Measurements from ENCODE around the gene STIM1.
A peak's percentile ranks its signal among the peaks of the same experiment; 100 is the strongest.

Gene STIM1

GRCh38 chr11:3867209-3868091, 12.0 kb downstream of the STIM1 start:
- Histone ChIP-seq H3K4me1 (no peaks in the 10 kb centered on the region), H3K36me3 (replicated peaks) (no peaks in the 10 kb centered on the region), H3K27me3 (ENCODE audit: low read depth) (no peaks in the 10 kb centered on the region), H3K4me3 (no peak overlapping the region), H3K9me3 (no peaks in the 10 kb centered on the region)
- in situ Hi-C loops (cut with MboI; ENCODE audit: low sequenced_read_pairs) = no loop called here
- DNase-seq (ENCODE audit: low spot score in 2 of 2) = no peak

- Histone ChIP-seq H3K27me3 (ENCODE audit: low read depth) (no peaks in the 10 kb centered on the region), H3K4me3 (no peak overlapping the region), H3K36me3 (replicated peaks) (no peaks in the 10 kb centered on the region), H3K9me3 (no peaks in the 10 kb centered on the region), H3K4me1 (peaks cover 14% of the 10 kb centered on the region)
- in situ Hi-C loops (cut with MboI; ENCODE audit: low sequenced_read_pairs) = no loop called here
- DNase-seq (ENCODE audit: low spot score in 2 of 2) = no peak
These were observed 18.4 kb downstream of the STIM1 start for GRCh38 chr11:3873712-3874349.

DNA sequence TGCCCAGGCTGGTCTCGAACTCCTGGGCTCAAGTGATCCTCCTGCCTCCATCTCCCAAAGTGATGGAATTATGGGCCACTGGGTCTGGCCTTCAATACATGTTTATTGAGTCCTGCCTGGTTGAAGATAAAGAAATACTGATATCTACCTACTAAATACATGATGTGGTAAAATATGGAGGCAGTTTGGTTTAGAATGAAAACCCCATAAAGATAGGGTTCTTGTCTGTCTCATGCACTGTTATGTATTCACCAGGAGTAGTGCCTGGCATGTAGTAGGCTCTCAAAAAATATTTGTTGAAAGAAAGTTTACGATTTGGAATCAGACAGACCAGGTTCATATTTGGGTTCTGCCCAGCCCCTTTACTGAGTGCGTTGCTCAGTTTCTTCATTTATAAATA, 21.1 kb downstream of the STIM1 start:
- H3K27me3 ChIP-seq (ENCODE audit: low read depth) = no peaks in the 10 kb centered on the region
- H3K4me3 ChIP-seq = no peak overlapping the region
- H3K9me3 ChIP-seq = no peaks in the 10 kb centered on the region
- no peak for DNase-seq (ENCODE audit: low spot score in 2 of 2)
- in situ Hi-C loops (cut with MboI; ENCODE audit: low sequenced_read_pairs) = no loop called here
- peaks cover 14% of the 10 kb centered on the region for H3K4me1 ChIP-seq
- no peaks in the 10 kb centered on the region for H3K36me3 ChIP-seq (replicated peaks)

DNA sequence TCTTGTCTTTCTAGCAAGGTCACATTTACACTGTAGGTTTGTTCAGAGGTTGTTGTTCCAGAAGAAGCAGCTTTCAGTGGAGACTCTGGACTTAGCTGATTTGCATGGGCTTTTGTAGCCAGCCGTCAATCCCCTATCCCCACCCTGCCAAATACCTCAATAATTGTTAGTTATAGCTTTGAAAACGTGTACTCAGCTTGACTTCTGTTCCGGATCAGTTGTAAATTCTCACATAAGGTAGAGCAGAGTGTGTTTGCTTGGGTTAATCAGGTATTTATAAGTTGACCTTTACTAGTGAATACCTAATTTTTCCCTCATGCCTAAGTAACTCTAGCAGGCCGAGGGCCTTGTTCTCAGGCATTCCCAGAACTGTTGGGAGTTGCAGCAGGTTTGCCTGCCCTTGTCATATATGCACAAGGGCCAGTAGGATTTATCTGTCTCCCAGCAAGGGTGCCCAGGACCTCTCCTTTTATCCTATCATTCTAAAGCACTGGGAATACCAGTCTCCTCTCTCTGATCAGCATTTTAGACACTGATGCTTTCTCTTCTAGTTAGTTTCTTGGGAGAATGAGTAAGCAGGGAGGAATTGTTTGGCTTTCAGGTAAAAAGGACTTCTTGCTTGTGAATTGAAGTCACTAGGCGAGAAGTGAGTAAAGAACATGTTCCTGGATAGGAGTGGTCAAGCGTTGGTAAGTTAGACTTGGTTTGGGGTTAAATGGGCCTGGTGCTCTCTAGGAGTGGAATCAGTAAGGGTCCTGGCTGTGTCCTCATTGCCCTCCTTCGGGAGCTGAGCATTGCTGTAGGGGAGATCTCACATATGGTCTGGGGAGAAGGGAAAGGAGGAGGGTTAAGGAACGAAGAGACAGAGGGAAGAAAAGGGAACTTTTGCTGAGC, 22.1 kb downstream of the STIM1 start:
- DNase-seq (ENCODE audit: low spot score in 2 of 2) = peak; percentile 16 to 20
- peaks cover 14% of the 10 kb centered on the region for H3K4me1 ChIP-seq
- H3K36me3 ChIP-seq (replicated peaks) = no peaks in the 10 kb centered on the region
- no peak overlapping the region for H3K4me3 ChIP-seq
- H3K27me3 ChIP-seq (ENCODE audit: low read depth) = no peaks in the 10 kb centered on the region
- in situ Hi-C loops (cut with MboI; ENCODE audit: low sequenced_read_pairs) = no loop called here
- H3K9me3 ChIP-seq = no peaks in the 10 kb centered on the region

DNA sequence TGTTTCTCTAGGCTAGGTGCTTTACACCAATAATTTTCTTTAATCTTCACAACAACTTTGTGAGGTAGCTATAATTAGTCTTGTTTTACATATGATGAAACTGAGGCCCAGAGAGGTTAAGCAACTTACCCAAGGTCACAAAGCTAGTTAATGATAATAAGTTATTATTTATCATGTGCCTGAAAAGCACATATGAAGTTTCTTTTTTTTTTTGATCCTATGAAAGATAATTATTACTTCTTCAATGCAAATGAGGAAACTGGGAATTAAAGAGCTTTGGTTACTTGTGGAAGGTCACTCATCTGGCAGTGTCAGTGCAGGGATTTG, 22.8 kb downstream of the STIM1 start:
- no peaks in the 10 kb centered on the region for H3K27me3 ChIP-seq (ENCODE audit: low read depth)
- in situ Hi-C loops (cut with MboI; ENCODE audit: low sequenced_read_pairs) = no loop called here
- H3K4me1 ChIP-seq = peaks cover 14% of the 10 kb centered on the region

DNA sequence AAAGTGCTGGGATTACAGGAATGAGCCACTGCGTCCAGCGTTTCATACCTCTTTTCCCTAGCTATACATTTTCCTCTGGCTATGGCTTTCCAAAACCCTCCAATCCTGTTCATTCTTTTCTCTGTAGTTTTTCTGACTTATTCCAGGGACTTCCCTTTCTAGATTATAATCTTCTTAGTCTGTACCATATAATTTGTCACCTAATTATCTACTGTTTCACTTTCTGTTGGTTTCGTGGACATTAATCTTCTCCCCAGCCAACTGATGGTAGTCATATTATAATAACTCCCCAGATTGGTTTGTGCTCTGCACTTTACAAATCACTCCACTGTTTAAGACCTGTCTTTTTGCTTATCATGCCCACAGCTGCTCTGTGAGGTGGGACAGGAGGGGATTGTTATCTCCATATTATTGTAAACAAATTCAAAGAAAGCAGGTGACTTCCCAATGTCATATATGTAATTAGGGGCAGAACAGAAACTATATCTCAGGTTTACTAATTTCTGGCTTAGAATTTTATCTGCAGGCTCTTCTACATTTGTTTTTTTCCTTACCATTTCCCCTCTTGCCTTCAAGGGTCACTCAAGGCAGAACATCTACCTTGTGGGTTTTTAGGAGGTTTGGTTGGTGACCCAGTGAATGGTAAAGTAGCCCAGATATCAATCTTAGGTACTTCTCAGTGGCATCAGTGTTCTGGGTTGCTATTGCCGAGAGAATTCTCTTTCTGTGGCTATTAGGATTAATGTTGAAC, 23.9 kb downstream of the STIM1 start:
- no peak for DNase-seq (ENCODE audit: low spot score in 2 of 2)
- H3K36me3 ChIP-seq (replicated peaks) = no peaks in the 10 kb centered on the region
- H3K4me3 ChIP-seq = no peak overlapping the region
- no peaks in the 10 kb centered on the region for H3K27me3 ChIP-seq (ENCODE audit: low read depth)
- H3K4me1 ChIP-seq = peaks cover 14% of the 10 kb centered on the region
- H3K9me3 ChIP-seq = no peaks in the 10 kb centered on the region
- in situ Hi-C loops (cut with MboI; ENCODE audit: low sequenced_read_pairs) = no loop called here

More for the DNA sequence above, 22.8 kb downstream of the STIM1 start:
- Histone ChIP-seq H3K36me3 (replicated peaks) (no peaks in the 10 kb centered on the region), H3K9me3 (no peaks in the 10 kb centered on the region), H3K4me3 (no peak overlapping the region)
- DNase-seq (ENCODE audit: low spot score in 2 of 2) = no peak

- in situ Hi-C loops (cut with MboI; ENCODE audit: low sequenced_read_pairs) = no loop called here
These were observed 24.6 kb downstream of the STIM1 start for GRCh38 chr11:3879967-3880542.

DNA sequence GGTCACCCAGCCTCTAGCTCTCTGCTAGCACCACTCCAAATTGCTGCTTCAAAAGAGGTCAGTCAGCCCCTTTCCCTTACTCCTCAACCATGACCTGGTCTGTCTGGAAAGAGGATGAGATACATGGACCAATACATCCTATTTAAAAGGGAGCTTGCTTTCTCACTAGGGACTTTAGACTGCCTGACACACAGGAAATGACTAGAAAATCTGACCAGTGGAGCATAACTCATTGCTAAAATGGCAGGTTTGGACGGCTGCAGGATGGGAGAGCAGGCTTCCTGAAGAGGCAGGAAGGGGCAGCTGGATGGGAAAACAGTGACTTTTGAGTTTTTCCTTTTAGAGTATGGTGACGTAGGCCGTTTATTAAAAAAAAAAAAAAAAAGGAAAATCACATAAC, 25.3 kb downstream of the STIM1 start:
- in situ Hi-C loops (cut with MboI; ENCODE audit: low sequenced_read_pairs) = no loop called here
- Histone ChIP-seq H3K27me3 (ENCODE audit: low read depth) (no peaks in the 10 kb centered on the region), H3K9me3 (no peaks in the 10 kb centered on the region), H3K36me3 (replicated peaks) (no peaks in the 10 kb centered on the region), H3K4me1 (peaks cover 14% of the 10 kb centered on the region), H3K4me3 (no peak overlapping the region)
- no peak for DNase-seq (ENCODE audit: low spot score in 2 of 2)

More at GRCh38 chr11:3879967-3880542, 24.6 kb downstream of the STIM1 start:
- no peaks in the 10 kb centered on the region for H3K36me3 ChIP-seq (replicated peaks)
- H3K9me3 ChIP-seq = no peaks in the 10 kb centered on the region
- no peak overlapping the region for H3K4me3 ChIP-seq
- peaks cover 14% of the 10 kb centered on the region for H3K4me1 ChIP-seq
- H3K27me3 ChIP-seq (ENCODE audit: low read depth) = no peaks in the 10 kb centered on the region
- no peak for DNase-seq (ENCODE audit: low spot score in 2 of 2)

GRCh38 chr11:3882655-3883054, 27.2 kb downstream of the STIM1 start:
- no peak for DNase-seq (ENCODE audit: low spot score in 2 of 2)
- Histone ChIP-seq H3K9me3 (no peaks in the 10 kb centered on the region), H3K36me3 (replicated peaks) (no peaks in the 10 kb centered on the region), H3K27me3 (ENCODE audit: low read depth) (no peaks in the 10 kb centered on the region), H3K4me1 (peaks cover 3% of the 10 kb centered on the region), H3K4me3 (no peak overlapping the region)
- in situ Hi-C loops (cut with MboI; ENCODE audit: low sequenced_read_pairs) = no loop called here

DNA sequence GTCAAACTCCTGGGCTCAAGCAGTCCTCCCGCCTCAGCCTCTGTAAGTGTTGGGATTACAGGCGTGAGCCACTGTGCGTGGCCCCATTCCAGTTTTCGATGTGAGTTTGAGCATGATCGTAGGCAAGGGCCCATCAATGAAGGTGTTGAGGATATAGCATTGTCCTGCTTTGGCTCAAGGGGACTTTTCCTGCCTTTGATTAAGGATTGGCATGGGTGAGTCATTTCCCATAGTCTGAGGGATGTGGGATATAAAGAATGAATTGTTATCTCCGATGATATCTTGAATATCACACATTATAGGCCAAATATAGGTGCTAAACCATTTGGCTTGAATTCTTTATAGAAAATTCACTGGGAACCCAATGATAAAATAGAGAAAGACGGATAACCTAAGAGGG, 30.4 kb downstream of the STIM1 start:
- H3K9me3 ChIP-seq = no peaks in the 10 kb centered on the region
- H3K4me3 ChIP-seq = no peak overlapping the region
- H3K36me3 ChIP-seq (replicated peaks) = no peaks in the 10 kb centered on the region
- H3K4me1 ChIP-seq = no peaks in the 10 kb centered on the region
- DNase-seq (ENCODE audit: low spot score in 2 of 2) = no peak
- no peaks in the 10 kb centered on the region for H3K27me3 ChIP-seq (ENCODE audit: low read depth)
- in situ Hi-C loops (cut with MboI; ENCODE audit: low sequenced_read_pairs) = no loop called here

DNA sequence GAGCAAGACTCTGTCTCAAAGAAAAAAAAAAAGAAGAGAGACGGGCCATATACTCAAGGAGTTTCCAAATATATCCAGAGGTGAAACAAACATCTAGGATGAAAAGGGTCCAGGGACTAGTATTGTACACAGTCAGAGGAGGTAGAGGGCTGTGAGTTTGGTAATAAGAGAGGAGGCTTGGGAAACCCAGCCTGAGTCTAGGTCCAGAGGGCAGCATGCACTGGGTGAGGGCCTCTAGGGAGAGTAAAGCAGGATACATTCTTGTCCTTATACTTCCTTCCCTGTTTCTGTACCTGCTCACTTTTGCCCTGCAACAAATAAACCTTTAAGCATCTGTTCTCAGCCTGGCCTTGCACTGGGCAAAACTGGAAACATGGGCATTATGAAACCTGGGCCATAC, 31.5 kb downstream of the STIM1 start:
- Histone ChIP-seq H3K4me3 (no peak overlapping the region), H3K36me3 (replicated peaks) (no peaks in the 10 kb centered on the region), H3K9me3 (no peaks in the 10 kb centered on the region), H3K27me3 (ENCODE audit: low read depth) (no peaks in the 10 kb centered on the region), H3K4me1 (no peaks in the 10 kb centered on the region)
- in situ Hi-C loops (cut with MboI; ENCODE audit: low sequenced_read_pairs) = no loop called here
- DNase-seq (ENCODE audit: low spot score in 2 of 2) = no peak

GRCh38 chr11:3888876-3889275, 33.4 kb downstream of the STIM1 start:
- H3K9me3 ChIP-seq = no peaks in the 10 kb centered on the region
- H3K4me1 ChIP-seq = no peaks in the 10 kb centered on the region
- no peak for DNase-seq (ENCODE audit: low spot score in 2 of 2)
- H3K27me3 ChIP-seq (ENCODE audit: low read depth) = no peaks in the 10 kb centered on the region
- no peaks in the 10 kb centered on the region for H3K36me3 ChIP-seq (replicated peaks)
- in situ Hi-C loops (cut with MboI; ENCODE audit: low sequenced_read_pairs) = no loop called here
- H3K4me3 ChIP-seq = no peak overlapping the region

GRCh38 chr11:3890014-3890413, 34.5 kb downstream of the STIM1 start:
- H3K4me1 ChIP-seq = no peaks in the 10 kb centered on the region
- in situ Hi-C loops (cut with MboI; ENCODE audit: low sequenced_read_pairs) = no loop called here
- H3K27me3 ChIP-seq (ENCODE audit: low read depth) = no peaks in the 10 kb centered on the region
- H3K4me3 ChIP-seq = no peak overlapping the region
- no peaks in the 10 kb centered on the region for H3K36me3 ChIP-seq (replicated peaks)
- no peaks in the 10 kb centered on the region for H3K9me3 ChIP-seq
- no peak for DNase-seq (ENCODE audit: low spot score in 2 of 2)
